Endothelial cell of umbilical vein (primary cell): ENCODE measurements around the gene TEX53. TPM values are rescaled to one million over a fixed set of nuclear protein-coding genes. Genes with fewer than 3 reads are reported as not detected.

Experiments used
- BruUV-seq: library from RNA; stranded (reverse); fragments of 400-500 nt; replicated peaks from 2 replicates; lab custom pipeline; 2021; lab: Mats Ljungman, UMichigan
- CTCF ChIA-PET: fragments of 300-600, 350-600 bp; sonication (Branson Sonifier 250); formaldehyde crosslinking; loops from one replicate; lab custom pipeline; 2021; ENCODE audit warnings: antibody characterized with exemption, inconsistent platforms; lab: Charles Lee
- POLR2A ChIA-PET: fragments of 300-600, 350-600 bp; sonication (Branson Sonifier 250); formaldehyde crosslinking; loops from one replicate; lab custom pipeline; 2021; ENCODE audit warnings: antibody characterized with exemption, inconsistent platforms; lab: Charles Lee
- DNase-seq: peaks from one replicate; pipeline ENCODE4 v3.0.0-alpha.2; 2011; ENCODE audit warnings: low read depth, low spot score
- FAIRE-seq: peaks from 2 replicates; lab custom pipeline; 2011; peaks lifted over from hg19 to GRCh38; lab: Jason Lieb, UNC
- H2AFZ ChIP-seq: 2 replicates; pipeline ENCODE4 v1.6.0; 2012; ENCODE audit warnings: low read depth, low read length, control low read depth, inconsistent platforms
- H3K27ac ChIP-seq: 2 replicates; pipeline ENCODE4 v1.5.1; 2011; ENCODE audit warnings: low read depth, mild to moderate bottlenecking, control low read depth, low read length, moderate library complexity; ENCODE audit not compliant: insufficient read depth
- H3K27me3 ChIP-seq, 2 experiments: 2 replicates each; pipeline versions ENCODE4 v1.6.0 to v1.6.1; 2011; ENCODE audit warnings: low read length in 2 of 2, mixed read lengths in 1 of 2; ENCODE audit not compliant: control insufficient read depth in 2 of 2, insufficient read depth in 2 of 2
- H3K36me3 ChIP-seq, 2 experiments: 2 replicates in 1 of 2; 3 replicates in 1 of 2; pipeline ENCODE4 v1.5.1; 2011; ENCODE audit warnings: low read length in 2 of 2, mild to moderate bottlenecking in 1 of 2, moderate library complexity in 1 of 2; ENCODE audit not compliant: control insufficient read depth in 2 of 2, insufficient read depth in 2 of 2; ENCODE audit errors: extremely low read depth in 1 of 2
- H3K4me1 ChIP-seq: 3 replicates; pipeline ENCODE4 v1.5.1; 2011; ENCODE audit warnings: mild to moderate bottlenecking, low read length; ENCODE audit not compliant: control insufficient read depth, insufficient read depth; ENCODE audit errors: extremely low read depth
- H3K4me2 ChIP-seq: 2 replicates; pipeline ENCODE4 v1.6.1; 2011; ENCODE audit warnings: low read length, control low read depth, mixed read lengths; ENCODE audit not compliant: insufficient read depth
- H3K4me3 ChIP-seq, 3 experiments: fragments of 200-600 bp in 1 of 3; sonication (generic), shearing (Covaris generic) in 1 of 3; replicated peaks in 1 of 3; 2 replicates each; pipeline ENCODE4 v1.5.1; 2011 to 2016; ENCODE audit warnings: control low read depth in 3 of 3, low read length in 3 of 3, mild to moderate bottlenecking in 2 of 3, inconsistent platforms in 1 of 3, low read depth in 1 of 3, moderate library complexity in 1 of 3; ENCODE audit not compliant: insufficient read depth in 1 of 3
- H3K79me2 ChIP-seq: 2 replicates; pipeline ENCODE4 v1.6.0; 2012; ENCODE audit warnings: low read length, inconsistent platforms; ENCODE audit not compliant: control insufficient read depth, insufficient read depth
- H3K9ac ChIP-seq: replicated peaks from 2 replicates; pipeline ENCODE3; 2011; ENCODE audit warnings: low read length, control low read depth; ENCODE audit not compliant: insufficient read depth; ENCODE audit errors: extremely low read depth
- H3K9me1 ChIP-seq: replicated peaks from 3 replicates; pipeline ENCODE4 v1.6.0; 2011; ENCODE audit warnings: mild to moderate bottlenecking, low read length; ENCODE audit not compliant: control insufficient read depth, insufficient read depth; ENCODE audit errors: extremely low read depth
- H3K9me3 ChIP-seq: replicated peaks from 2 replicates; pipeline ENCODE4 v1.5.1; 2012; ENCODE audit warnings: low read length, inconsistent platforms; ENCODE audit not compliant: control insufficient read depth, insufficient read depth
- H4K20me1 ChIP-seq: replicated peaks from 2 replicates; pipeline ENCODE3; 2011; ENCODE audit warnings: mild to moderate bottlenecking, low read length; ENCODE audit not compliant: control insufficient read depth, insufficient read depth; ENCODE audit errors: extremely low read depth
- CTCF ChIP-seq, 2 donors: IDR thresholded peaks; 1 replicate in 1 of 2; 2 replicates in 1 of 2; pipeline ENCODE4 v1.5.1; 2011; ENCODE audit warnings: low read length in 2 of 2, mild to moderate bottlenecking in 2 of 2, moderate library complexity in 2 of 2, control low read depth in 1 of 2, inconsistent platforms in 1 of 2, low read depth in 1 of 2; ENCODE audit not compliant: insufficient read depth in 1 of 2; ENCODE audit errors: extremely low read depth in 1 of 2
- EZH2 ChIP-seq: IDR thresholded peaks from 2 replicates; pipeline ENCODE4 v1.6.1; 2012; ENCODE audit warnings: borderline replicate concordance, low read depth, mild to moderate bottlenecking, moderate library complexity, low read length, inconsistent platforms; ENCODE audit not compliant: severe bottlenecking
- FOS ChIP-seq: IDR thresholded peaks from 2 replicates; pipeline ENCODE4 v1.6.1; 2011; ENCODE audit warnings: mild to moderate bottlenecking, low read length, moderate library complexity, borderline replicate concordance; ENCODE audit not compliant: insufficient read depth
- GATA2 ChIP-seq: IDR thresholded peaks from 2 replicates; pipeline ENCODE4 v1.7.0; 2011; ENCODE audit warnings: low read depth, mild to moderate bottlenecking, moderate library complexity, mixed read lengths, low read length; ENCODE audit not compliant: insufficient read length, insufficient read depth
- JUN ChIP-seq: IDR thresholded peaks from 2 replicates; pipeline ENCODE4 v1.6.1; 2011; ENCODE audit warnings: borderline replicate concordance, low read depth; ENCODE audit not compliant: insufficient read length, insufficient read depth
- MAX ChIP-seq: IDR thresholded peaks from 2 replicates; pipeline ENCODE4 v1.6.1; 2011; ENCODE audit not compliant: insufficient read depth, insufficient read length
- MYC ChIP-seq: IDR thresholded peaks from one replicate; pipeline ENCODE4 v1.6.1; 2011; ENCODE audit warnings: mild to moderate bottlenecking, low read depth, low read length
- POLR2A ChIP-seq: IDR thresholded peaks from 2 replicates; pipeline ENCODE4 v1.6.1; 2012; ENCODE audit warnings: low read depth, mild to moderate bottlenecking, control low read depth, low read length
- POLR2AphosphoS5 ChIP-seq: IDR thresholded peaks from 2 replicates; pipeline ENCODE4 v1.6.1; 2012; ENCODE audit warnings: low read depth, mild to moderate bottlenecking, control low read depth, low read length, moderate library complexity; ENCODE audit not compliant: insufficient read depth
- dilution Hi-C: fragments of 300-500 bp; cut with MboI; formaldehyde crosslinking; loops from one replicate; pipeline ENCODE4 v1.15.0; 2019; ENCODE audit warnings: low sequenced_read_pairs; ENCODE audit not compliant: extremely low pct_ligation_motif_present
- intact Hi-C: fragments of 100-400 bp; cut with micrococcal nuclease; formaldehyde crosslinking; loops from one replicate; pipeline ENCODE4 v1.10.0; 2022
- polyA plus RNA-seq, 4 experiments: library from polyadenylated mRNA; depleted of rRNA in 3 of 4; stranded (reverse) in 3 of 4; unstranded in 1 of 4; fragments of >200 nt; gene quantifications; 2 replicates each; pipeline versions ENCODE4 v1.2.1 to v1.2.3, GENCODE V29; 2011 to 2012; ENCODE audit warnings: missing spikeins in 1 of 4
- total RNA-seq: library from RNA; stranded (reverse); gene quantifications from 2 replicates; pipeline ENCODE4 v1.2.3, GENCODE V29; 2021

The TEX53 gene
- total and polyA plus RNA-seq, 2 donors (not counting 3 experiments of a cell fraction or from before 2014, with no cell fraction given): not detected

GRCh38 chr9:114680259-114681001, 22.8 kb upstream of the TEX53 start:
- intact Hi-C loops: loop anchor here (1.0 kb wide), 2 partner anchors 18 to 275 kb away; no protein-coding TSS in a partner anchor
- no peaks in the 10 kb centered on the region for H3K27me3 ChIP-seq
- FAIRE-seq: no peak
- peaks cover 23% of the 10 kb centered on the region for H3K4me1 ChIP-seq
- ChIA-PET POLR2A (no interaction called here), CTCF (interaction anchor here (0.6 to 15.3 kb wide), 36 partner anchors 9 to 341 kb away, joined by 3 to 270 read pairs (median 6); partner anchors contain the start of genes TEX53 and TNFSF15)
- dilution Hi-C loops: no loop called here
- BruUV-seq: no TSS peak
- H3K9ac ChIP-seq: no peak overlapping the region
- H3K27ac ChIP-seq: no peak overlapping the region
- H3K4me3 ChIP-seq: no peak overlapping the region
- no peaks in the 10 kb centered on the region for H3K36me3 ChIP-seq
- H3K4me2 ChIP-seq: no peak overlapping the region
- H3K9me1 ChIP-seq: no peaks in the 10 kb centered on the region
- H4K20me1 ChIP-seq: no peaks in the 10 kb centered on the region
- no peaks in the 10 kb centered on the region for H3K79me2 ChIP-seq
- H3K9me3 ChIP-seq: no peaks in the 10 kb centered on the region
- no peak for TF ChIP-seq MAX
- TF ChIP-seq CTCF (IDR thresholded peaks at IDR 0.05; ENCODE audit: extremely low read depth in 1 of 2, insufficient read depth in 1 of 2, low read depth in 1 of 2, low read length in 2 of 2): no peak
- no peak for TF ChIP-seq JUN
- no peak for TF ChIP-seq POLR2A
- no peak for TF ChIP-seq EZH2
- TF ChIP-seq POLR2AphosphoS5: no peak
- no peak for TF ChIP-seq MYC
- TF ChIP-seq FOS: no peak
- no peak for TF ChIP-seq GATA2
- DNase-seq: no peak
- H2AFZ ChIP-seq: no peak overlapping the region
